Neural progenitor cell (in vitro differentiated cells): ENCODE results near the gene LYRM1.

Experiments
- CTCF ChIP-seq: fragments of 200-600 bp; sonication (generic); IDR thresholded peaks from 2 replicates; pipeline ENCODE4 v1.5.1; 2017; ENCODE audit warnings: antibody characterized with exemption, mild to moderate bottlenecking
- EZH2 ChIP-seq: fragments of 200-600 bp; sonication (generic); IDR thresholded peaks from 2 replicates; pipeline ENCODE4 v1.6.1; 2017; ENCODE audit warnings: antibody characterized with exemption, mild to moderate bottlenecking, moderate library complexity

DNA sequence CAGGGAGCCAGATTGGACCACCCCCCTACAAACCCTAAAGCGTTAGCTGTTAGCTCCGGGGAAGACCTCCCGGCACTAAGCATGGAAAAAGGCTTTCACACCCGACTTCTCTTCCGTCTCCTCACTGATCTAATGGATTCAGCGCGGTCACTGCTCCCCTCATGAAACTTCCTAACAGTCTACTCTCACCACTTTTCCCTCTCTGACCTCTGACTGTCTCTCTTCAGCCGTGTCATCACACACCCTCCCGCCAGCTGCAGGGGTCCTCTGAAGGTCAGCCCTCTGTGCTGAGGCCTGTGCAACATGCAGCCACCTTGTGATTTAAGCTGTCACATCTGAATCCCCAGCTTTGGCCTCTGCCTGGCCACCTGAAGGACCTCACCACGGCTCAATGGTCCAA, 15.7 kb downstream of the LYRM1 start:
- no peak for TF ChIP-seq CTCF
- TF ChIP-seq EZH2, result no peak
